Muscle layer of duodenum (tissue), 2 donors: ENCODE data around the gene WFDC10A.
"Not testable (repeated sequence)": the region's sequence is repeated elsewhere in the genome, so short reads cannot be mapped to it uniquely, and the experiment has no call there.

Experiments
- H3K27ac ChIP-seq: one replicate; pipeline ENCODE4 v1.7.0; 2013; ENCODE audit warnings: mild to moderate bottlenecking, low read length
- H3K27me3 ChIP-seq: one replicate; pipeline ENCODE4 v1.7.0; 2013; ENCODE audit warnings: low read depth, mild to moderate bottlenecking, control low read depth, low read length
- H3K36me3 ChIP-seq, 2 donors: one replicate each; pipeline ENCODE4 v1.7.0; 2013; ENCODE audit warnings: low read length in 2 of 2, control low read depth in 1 of 2, mild to moderate bottlenecking in 1 of 2; ENCODE audit not compliant: insufficient read depth in 2 of 2, control insufficient read depth in 1 of 2
- H3K4me1 ChIP-seq, 2 donors: one replicate each; pipeline ENCODE4 v1.7.0; 2013; ENCODE audit warnings: low read length in 2 of 2, mild to moderate bottlenecking in 2 of 2, control low read depth in 1 of 2, moderate library complexity in 1 of 2; ENCODE audit not compliant: insufficient read depth in 2 of 2, control insufficient read depth in 1 of 2
- H3K4me3 ChIP-seq, 2 donors: one replicate each; pipeline ENCODE4 v1.7.0; 2013; ENCODE audit warnings: low read length in 2 of 2, low read depth in 1 of 2, mild to moderate bottlenecking in 1 of 2
- H3K9me3 ChIP-seq, 2 donors: one replicate each; pipeline ENCODE4 v1.7.0; 2013; ENCODE audit warnings: low read length in 2 of 2, control low read depth in 1 of 2, mild to moderate bottlenecking in 1 of 2; ENCODE audit not compliant: control insufficient read depth in 1 of 2
- donor health status: healthy.

The WFDC10A gene

GRCh38 chr20:45612314-45612713 is 17.2 kb upstream of the WFDC10A start:
- Histone ChIP-seq H3K36me3 (no peaks in the 10 kb centered on the region), H3K9me3 (peaks cover 0 to under 1% of the 10 kb centered on the region in 2 donors), H3K4me3 (no peak overlapping the region), H3K4me1 (no peaks in the 10 kb centered on the region), H3K27me3 (no peaks in the 10 kb centered on the region), H3K27ac (no peak overlapping the region)

GRCh38 chr20:45617591-45617990 is 11.9 kb upstream of the WFDC10A start:
- H3K4me1 ChIP-seq = no peaks in the 10 kb centered on the region
- H3K9me3 ChIP-seq = no peaks in the 10 kb centered on the region
- H3K27me3 ChIP-seq = no peaks in the 10 kb centered on the region
- H3K36me3 ChIP-seq = no peaks in the 10 kb centered on the region
- H3K27ac ChIP-seq = no peak overlapping the region
- no peak overlapping the region for H3K4me3 ChIP-seq

- Histone ChIP-seq H3K36me3 (no peaks in the 10 kb centered on the region), H3K9me3 (no peaks in the 10 kb centered on the region), H3K27ac (no peak overlapping the region), H3K4me3 (no peak overlapping the region), H3K4me1 (no peaks in the 10 kb centered on the region), H3K27me3 (no peaks in the 10 kb centered on the region)
Measured at GRCh38 chr20:45621593-45621992, 7.9 kb upstream of the WFDC10A start.

- no peaks in the 10 kb centered on the region for H3K27me3 ChIP-seq
- H3K27ac ChIP-seq = no peak overlapping the region
- H3K9me3 ChIP-seq = no peaks in the 10 kb centered on the region
- H3K4me1 ChIP-seq = no peaks in the 10 kb centered on the region
- H3K36me3 ChIP-seq = no peaks in the 10 kb centered on the region
- H3K4me3 ChIP-seq = no peak overlapping the region
Measured at GRCh38 chr20:45626540-45626939, 3.0 kb upstream of the WFDC10A start.

- Histone ChIP-seq H3K4me3 (no peak overlapping the region), H3K27ac (no peak overlapping the region)
Measured at GRCh38 chr20:45630371-45630770, 832 bp downstream of the WFDC10A start.

GRCh38 chr20:45631184-45631583 is 1.6 kb downstream of the WFDC10A start, which contains the start of gene WFDC9:
WFDC9 (minus strand) TSS chr20:45631284; CDS start chr20:45610181, 21,103 bp downstream.
- Histone ChIP-seq H3K4me1 (no peaks in the 10 kb centered on the region), H3K27me3 (no peaks in the 10 kb centered on the region), H3K27ac (no peak within 1 kb of the TSS), H3K36me3 (no peaks in the 10 kb centered on the region), H3K4me3 (no peak within 1 kb of the TSS), H3K9me3 (no peaks in the 10 kb centered on the region)

More at GRCh38 chr20:45630371-45630770, 832 bp downstream of the WFDC10A start:
- Histone ChIP-seq H3K27me3 (no peaks in the 10 kb centered on the region), H3K9me3 (no peaks in the 10 kb centered on the region), H3K4me1 (no peaks in the 10 kb centered on the region), H3K36me3 (no peaks in the 10 kb centered on the region)

- H3K4me1 ChIP-seq = no peaks in the 10 kb centered on the region
- no peak overlapping the region for H3K27ac ChIP-seq
- no peaks in the 10 kb centered on the region for H3K9me3 ChIP-seq
- no peaks in the 10 kb centered on the region for H3K27me3 ChIP-seq
- no peak overlapping the region for H3K4me3 ChIP-seq
- no peaks in the 10 kb centered on the region for H3K36me3 ChIP-seq
Measured at GRCh38 chr20:45636513-45636912, 7.0 kb downstream of the WFDC10A start.

GRCh38 chr20:45639687-45640086 is 10.1 kb downstream of the WFDC10A start:
- Histone ChIP-seq H3K36me3 (no peaks in the 10 kb centered on the region), H3K27me3 (no peaks in the 10 kb centered on the region), H3K27ac (no peak overlapping the region), H3K4me3 (no peak overlapping the region), H3K4me1 (no peaks in the 10 kb centered on the region), H3K9me3 (no peaks in the 10 kb centered on the region)

GRCh38 chr20:45641076-45641475 is 11.5 kb downstream of the WFDC10A start:
- not testable (repeated sequence) for H3K4me3 ChIP-seq, H3K4me1 ChIP-seq, H3K27ac ChIP-seq, H3K36me3 ChIP-seq, H3K9me3 ChIP-seq, H3K27me3 ChIP-seq

- not testable (repeated sequence) for H3K9me3 ChIP-seq, H3K4me1 ChIP-seq, H3K4me3 ChIP-seq, H3K27ac ChIP-seq, H3K36me3 ChIP-seq, H3K27me3 ChIP-seq
Measured at GRCh38 chr20:45645869-45646268, 16.3 kb downstream of the WFDC10A start.

- Histone ChIP-seq H3K9me3 (peaks cover 0 to 6% of the 10 kb centered on the region in 2 donors), H3K27ac (no peak overlapping the region), H3K27me3 (no peaks in the 10 kb centered on the region), H3K4me1 (no peaks in the 10 kb centered on the region), H3K4me3 (no peak overlapping the region), H3K36me3 (no peaks in the 10 kb centered on the region)
Measured at GRCh38 chr20:45646875-45647274, 17.3 kb downstream of the WFDC10A start.

GRCh38 chr20:45647441-45648050 is 18.0 kb downstream of the WFDC10A start:
- no peaks in the 10 kb centered on the region for H3K27me3 ChIP-seq
- H3K9me3 ChIP-seq = peaks cover 0 to 6% of the 10 kb centered on the region in 2 donors
- no peaks in the 10 kb centered on the region for H3K36me3 ChIP-seq
- H3K27ac ChIP-seq = no peak overlapping the region
- no peak overlapping the region for H3K4me3 ChIP-seq
- H3K4me1 ChIP-seq = no peaks in the 10 kb centered on the region
